PC-3 (cell line): Measurements from ENCODE around the gene PDE11A. TPM values are rescaled to one million over a fixed set of nuclear protein-coding genes. Genes with fewer than 3 reads are reported as not detected.

ENCODE experiments used
- ATAC-seq: fragments of 200-7000 bp; cut with Tn5 transposase; 2 replicates; pipeline ENCODE4 v1.9.1; 2020; ENCODE audit warnings: mild to moderate bottlenecking, moderate library complexity
- Bru-seq: library from RNA; stranded (reverse); fragments of 400-500 nt; gene quantifications from one replicate; lab custom pipeline; 2021; lab: Mats Ljungman, UMichigan
- BruChase-seq, 2 experiments: library from RNA; stranded (reverse); fragments of 400-500 nt; gene quantifications; one replicate each; lab custom pipeline; 2021; lab: Mats Ljungman, UMichigan
- BruUV-seq: library from RNA; stranded (reverse); fragments of 400-500 nt; replicated peaks from 2 replicates; lab custom pipeline; 2021; lab: Mats Ljungman, UMichigan
- CTCF ChIA-PET: fragments of 300-600 bp; sonication (Branson Sonifier 250); formaldehyde crosslinking; loops from one replicate; lab custom pipeline; 2022; ENCODE audit warnings: antibody characterized with exemption; lab: Charles Lee
- POLR2A ChIA-PET: fragments of 300-600 bp; sonication (Branson Sonifier 250); formaldehyde crosslinking; loops from one replicate; lab custom pipeline; 2022; ENCODE audit warnings: antibody characterized with exemption; ENCODE audit not compliant: unreplicated experiment; lab: Charles Lee
- DNase-seq: peaks from one replicate; pipeline ENCODE4 v3.0.0-alpha.2; 2015
- H2AFZ ChIP-seq: fragments of 300-600 bp; sonication (generic); 2 replicates; pipeline ENCODE4 v1.6.0; 2016; ENCODE audit warnings: antibody characterized with exemption, low read length
- H3F3A ChIP-seq: fragments of 300-600 bp; sonication (generic); one replicate; pipeline ENCODE4 v1.6.0; 2017; ENCODE audit warnings: antibody characterized with exemption, low read length, control low read depth, mild to moderate bottlenecking; ENCODE audit not compliant: unreplicated experiment
- H3K27ac ChIP-seq: fragments of 300-600 bp; sonication (generic); 2 replicates; pipeline ENCODE4 v1.5.1; 2016; ENCODE audit warnings: mild to moderate bottlenecking, low read length
- H3K27me3 ChIP-seq: fragments of 300-600 bp; sonication (generic); 2 replicates; pipeline ENCODE4 v1.6.1; 2016; ENCODE audit warnings: low read length, mixed read lengths
- H3K36me3 ChIP-seq: fragments of 300-600 bp; sonication (generic); 2 replicates; pipeline ENCODE4 v1.6.1; 2016; ENCODE audit warnings: low read depth, mixed run types, low read length, mixed read lengths
- H3K4me1 ChIP-seq: fragments of 300-600 bp; sonication (generic); 2 replicates; pipeline ENCODE4 v1.5.1; 2016; ENCODE audit warnings: low read length; ENCODE audit not compliant: insufficient read depth
- H3K4me2 ChIP-seq: fragments of 300-600 bp; sonication (generic); 2 replicates; pipeline ENCODE4 v1.6.0; 2016; ENCODE audit warnings: low read length
- H3K4me3 ChIP-seq: fragments of 300-600 bp; sonication (generic); 2 replicates; pipeline ENCODE4 v1.5.1; 2016; ENCODE audit warnings: mild to moderate bottlenecking, low read length, mixed read lengths
- H3K79me2 ChIP-seq: fragments of 300-600 bp; sonication (generic); 2 replicates; pipeline ENCODE4 v1.6.1; 2017; ENCODE audit warnings: low read length, mixed read lengths
- H3K9ac ChIP-seq: fragments of 300-600 bp; sonication (generic); 2 replicates; pipeline ENCODE4 v1.6.0; 2016; ENCODE audit warnings: mild to moderate bottlenecking, low read length
- H3K9me2 ChIP-seq: fragments of 300-600 bp; sonication (generic); replicated peaks from 2 replicates; pipeline ENCODE4 v1.6.1; 2016; ENCODE audit warnings: mixed run types, low read length, mixed read lengths
- H3K9me3 ChIP-seq: fragments of 300-600 bp; sonication (generic); 2 replicates; pipeline ENCODE4 v1.6.1; 2016; ENCODE audit warnings: low read length, mixed read lengths
- H4K20me1 ChIP-seq: fragments of 300-600 bp; sonication (generic); 2 replicates; pipeline ENCODE4 v1.6.1; 2016; ENCODE audit warnings: low read length, mixed read lengths
- EZH2 ChIP-seq: fragments of 300-600 bp; sonication (generic); IDR thresholded peaks from one replicate; pipeline ENCODE4 v1.6.1; 2017; ENCODE audit warnings: antibody characterized with exemption, mild to moderate bottlenecking, low read length; ENCODE audit not compliant: unreplicated experiment
- EZH2phosphoT487 ChIP-seq: fragments of 300-600 bp; sonication (generic); IDR thresholded peaks from 2 replicates; pipeline ENCODE4 v1.6.1; 2018; ENCODE audit warnings: mild to moderate bottlenecking, antibody characterized with exemption, low read length, borderline replicate concordance
- intact Hi-C: fragments of 100-400 bp; cut with micrococcal nuclease; formaldehyde crosslinking; loops from 2 replicates; pipeline ENCODE4 v1.9.0; 2023
- long read RNA-seq: library from polyadenylated mRNA; unstranded; transcript quantifications from one replicate; pipeline ENCODE4 v2.0.0, GENCODE V29; 2021; ENCODE audit not compliant: unreplicated experiment
- total RNA-seq: library from RNA; depleted of rRNA; stranded (reverse); fragments of >200 nt; gene quantifications from 2 replicates; pipeline ENCODE4 v1.2.3, GENCODE V29; 2014; rRNA removed
- TF ChIP-seq, protein P1 (sequence below): fragments of 300-600 bp; sonication (generic); conservative IDR thresholded peaks from 2 replicates; pipeline ENCODE4 v1.5.1; 2017; ENCODE audit warnings: antibody characterized with exemption, low read depth, mild to moderate bottlenecking, low read length

PDE11A gene
- total RNA-seq (0.15 and 0.23 TPM in 2 replicates), Bru-seq, nascent RNA (percentile 24 among the genes with signal in this experiment), BruChase-seq, experiment 1, labeled RNA remaining after a 6-hour chase (percentile 31 among the genes with signal in this experiment), BruChase-seq, experiment 2, labeled RNA remaining after a 2-hour chase (percentile 25 among the genes with signal in this experiment)
- long read RNA-seq = 0 reads

DNA sequence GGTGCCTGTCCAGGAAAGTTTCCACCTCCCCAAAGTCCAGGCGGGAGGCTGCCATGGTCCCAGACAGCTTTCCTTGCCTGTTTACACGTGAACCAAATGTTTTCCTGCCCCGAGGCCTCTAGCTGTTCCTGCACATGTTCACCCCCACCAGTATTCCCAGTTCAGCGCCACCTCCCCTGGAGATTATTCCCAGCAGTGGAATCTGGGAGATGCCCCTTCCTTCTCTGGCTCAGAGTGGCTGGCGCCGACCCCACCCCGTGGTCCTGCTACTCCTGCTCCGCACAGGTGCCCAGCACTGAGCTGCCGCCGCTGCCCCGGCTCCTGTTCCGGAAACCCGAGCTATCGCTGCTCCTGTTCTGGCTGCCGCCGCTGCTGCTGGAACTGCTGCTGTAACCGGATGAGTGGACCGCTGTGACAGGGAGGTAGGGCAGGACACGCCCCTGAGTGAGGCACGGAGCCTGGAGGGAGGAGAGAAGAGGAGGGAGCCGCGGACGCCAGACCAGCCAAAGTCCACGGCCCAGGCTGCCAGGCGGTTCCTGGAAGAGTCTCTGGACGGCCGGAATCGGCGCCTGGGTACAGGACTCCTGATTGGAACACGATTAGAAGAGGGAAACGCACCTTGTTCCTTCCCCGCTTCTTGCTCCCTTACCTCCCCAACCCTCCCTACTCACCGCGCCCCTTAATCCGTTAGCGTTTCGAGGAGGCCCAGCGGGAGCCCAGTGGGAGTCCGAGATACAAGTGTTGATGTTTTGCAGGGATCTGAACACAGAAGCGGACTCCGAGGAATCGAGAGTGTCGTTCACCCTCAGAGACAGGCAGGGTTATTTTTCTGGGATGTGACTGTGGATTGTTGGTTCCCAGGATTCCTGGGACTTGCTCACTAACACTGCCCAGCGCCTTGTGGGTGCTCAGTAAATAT lies at the start of gene PDE11A:
Gene PDE11A, minus strand, starts transcription at position 395 of the 919 bp plus-strand sequence. Its CDS starts 340 bp downstream, at position 55.
- ATAC-seq (peak; percentile 98), DNase-seq (peak; percentile 88)
- H3K4me2 ChIP-seq = peak within 1 kb of the TSS; percentile 88
- CTCF ChIA-PET = no interaction called here
- H3K36me3 ChIP-seq = no peaks in the 10 kb centered on the region
- POLR2A ChIA-PET = interaction anchor here (0.5 to 0.7 kb wide), 2 partner anchors 342 to 346 kb away, joined by 3 to 4 read pairs; no protein-coding TSS in a partner anchor
- H3K27me3 ChIP-seq = peaks cover 3% of the 10 kb centered on the region; the same call in 1 of the 2 replicates
- intact Hi-C loops = loop anchor here (5.0 kb wide), 1 partner anchor 90 kb away; no protein-coding TSS in a partner anchor
- BruUV-seq = TSS peak; percentile 87
- peak within 1 kb of the TSS; percentile 36 for H3K9ac ChIP-seq
- H2AFZ ChIP-seq = peak within 1 kb of the TSS; percentile 94
- H3K4me3 ChIP-seq = peak within 1 kb of the TSS; percentile 67
- no peaks in the 10 kb centered on the region for H3K9me3 ChIP-seq
- no peaks in the 10 kb centered on the region for H4K20me1 ChIP-seq
- TF ChIP-seq, protein P1, sequence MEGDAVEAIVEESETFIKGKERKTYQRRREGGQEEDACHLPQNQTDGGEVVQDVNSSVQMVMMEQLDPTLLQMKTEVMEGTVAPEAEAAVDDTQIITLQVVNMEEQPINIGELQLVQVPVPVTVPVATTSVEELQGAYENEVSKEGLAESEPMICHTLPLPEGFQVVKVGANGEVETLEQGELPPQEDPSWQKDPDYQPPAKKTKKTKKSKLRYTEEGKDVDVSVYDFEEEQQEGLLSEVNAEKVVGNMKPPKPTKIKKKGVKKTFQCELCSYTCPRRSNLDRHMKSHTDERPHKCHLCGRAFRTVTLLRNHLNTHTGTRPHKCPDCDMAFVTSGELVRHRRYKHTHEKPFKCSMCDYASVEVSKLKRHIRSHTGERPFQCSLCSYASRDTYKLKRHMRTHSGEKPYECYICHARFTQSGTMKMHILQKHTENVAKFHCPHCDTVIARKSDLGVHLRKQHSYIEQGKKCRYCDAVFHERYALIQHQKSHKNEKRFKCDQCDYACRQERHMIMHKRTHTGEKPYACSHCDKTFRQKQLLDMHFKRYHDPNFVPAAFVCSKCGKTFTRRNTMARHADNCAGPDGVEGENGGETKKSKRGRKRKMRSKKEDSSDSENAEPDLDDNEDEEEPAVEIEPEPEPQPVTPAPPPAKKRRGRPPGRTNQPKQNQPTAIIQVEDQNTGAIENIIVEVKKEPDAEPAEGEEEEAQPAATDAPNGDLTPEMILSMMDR = no peak
- TF ChIP-seq EZH2phosphoT487 (no peak), EZH2 (no peak)
- H3K79me2 ChIP-seq = no peaks in the 10 kb centered on the region
- H3K27ac ChIP-seq = no peak within 1 kb of the TSS
- no peaks in the 10 kb centered on the region for H3F3A ChIP-seq
- peaks cover 27% of the 10 kb centered on the region for H3K4me1 ChIP-seq
- no peaks in the 10 kb centered on the region for H3K9me2 ChIP-seq

DNA sequence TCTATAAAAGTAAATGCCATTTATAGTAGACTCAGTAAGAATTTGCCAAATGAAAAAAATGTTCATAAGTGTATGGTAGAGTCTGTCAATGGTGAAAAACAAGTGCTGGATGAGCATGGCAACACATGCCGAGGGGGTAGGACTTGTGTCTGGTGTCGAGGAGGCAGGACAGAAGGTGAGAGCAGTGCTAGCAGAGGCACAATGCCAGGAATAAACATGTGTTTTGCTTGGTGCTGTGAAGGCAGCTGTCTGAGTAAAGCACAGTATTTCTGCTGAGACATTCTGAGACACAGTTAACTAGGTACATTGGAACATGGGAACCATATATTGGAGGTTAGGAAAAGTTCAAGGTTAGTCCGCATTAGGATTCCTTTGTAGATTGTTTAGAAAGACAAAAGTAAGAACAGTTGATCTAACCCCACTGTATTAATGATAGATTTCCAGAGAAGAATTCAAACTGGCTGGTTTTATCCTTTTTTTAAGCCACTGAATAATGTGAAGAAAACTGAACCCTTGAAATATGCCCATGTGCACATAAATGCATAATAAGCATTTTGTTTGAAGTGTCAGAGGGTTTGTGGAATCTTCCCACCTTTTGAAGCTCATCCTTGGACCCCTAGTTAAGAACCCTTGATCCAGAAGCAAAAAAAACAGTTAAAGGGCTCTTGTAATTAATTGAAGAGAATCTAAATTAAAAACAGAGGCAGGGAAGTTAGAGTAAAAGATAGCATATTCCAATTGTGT lies 46.8 kb upstream of the PDE11A start:
- no peaks in the 10 kb centered on the region for H3F3A ChIP-seq
- no peak overlapping the region for H3K4me3 ChIP-seq
- peaks cover 3% of the 10 kb centered on the region; the same call in 1 of the 2 replicates for H3K36me3 ChIP-seq
- DNase-seq = no peak
- H3K4me1 ChIP-seq = no peaks in the 10 kb centered on the region
- no peak overlapping the region for H3K9ac ChIP-seq
- no peak overlapping the region for H3K27ac ChIP-seq
- BruUV-seq = no TSS peak
- no peak overlapping the region for H3K4me2 ChIP-seq
- no peaks in the 10 kb centered on the region for H3K27me3 ChIP-seq
- H2AFZ ChIP-seq = no peak overlapping the region
- H3K9me2 ChIP-seq = no peaks in the 10 kb centered on the region
- intact Hi-C loops = no loop called here
- TF ChIP-seq EZH2 = no peak
- TF ChIP-seq EZH2phosphoT487 = no peak
- TF ChIP-seq, protein P1 = no peak
- peaks cover under 1% of the 10 kb centered on the region; the same call in 1 of the 2 replicates for H3K79me2 ChIP-seq
- no peaks in the 10 kb centered on the region for H4K20me1 ChIP-seq
- no peaks in the 10 kb centered on the region for H3K9me3 ChIP-seq
- POLR2A ChIA-PET = no interaction called here
- ATAC-seq = no peak
- CTCF ChIA-PET = no interaction called here
